Measurements from ENCODE around the gene CFAP157. TPM values are rescaled to one million over a fixed set of nuclear protein-coding genes. Genes with fewer than 3 reads are reported as not detected.

The CFAP157 gene
- total RNA-seq, 1 donor from 2014 or later, result 0.85 TPM

GRCh38 chr9:127717766-127718165, 11.0 kb downstream of the CFAP157 start:
- H3K4me1 Mint-ChIP-seq (ENCODE audit: unreplicated experiment), result peaks cover 6% of the 10 kb centered on the region
- no peak for TF ChIP-seq CTCF (IDR thresholded peaks at IDR 0.05; ENCODE audit: unreplicated experiment)
- H3K36me3 Mint-ChIP-seq (ENCODE audit: low read depth, unreplicated experiment), result no peaks in the 10 kb centered on the region

GRCh38 chr9:127720031-127720864, 13.5 kb downstream of the CFAP157 start:
- H3K9me3 Mint-ChIP-seq (ENCODE audit: unreplicated experiment), result no peaks in the 10 kb centered on the region
- no peak overlapping the region for H3K27ac Mint-ChIP-seq (ENCODE audit: unreplicated experiment)
- no peak overlapping the region for H3K4me3 Mint-ChIP-seq (ENCODE audit: unreplicated experiment)
- peaks cover 16% of the 10 kb centered on the region for H3K4me1 Mint-ChIP-seq (ENCODE audit: unreplicated experiment)
- no peaks in the 10 kb centered on the region for H3K36me3 Mint-ChIP-seq (ENCODE audit: low read depth, unreplicated experiment)
- TF ChIP-seq CTCF (IDR thresholded peaks at IDR 0.05; ENCODE audit: unreplicated experiment), result no peak
- DNase-seq (ENCODE audit: low spot score), result no peak
- peaks cover 9% of the 10 kb centered on the region for H3K27me3 Mint-ChIP-seq (ENCODE audit: unreplicated experiment)

More at GRCh38 chr9:127717766-127718165, 11.0 kb downstream of the CFAP157 start:
- Mint-ChIP-seq H3K27me3 (ENCODE audit: unreplicated experiment) (peaks cover 11% of the 10 kb centered on the region), H3K4me3 (ENCODE audit: unreplicated experiment) (no peak overlapping the region), H3K27ac (ENCODE audit: unreplicated experiment) (no peak overlapping the region), H3K9me3 (ENCODE audit: unreplicated experiment) (no peaks in the 10 kb centered on the region)
- DNase-seq (ENCODE audit: low spot score), result no peak

GRCh38 chr9:127720865-127721227, 14.1 kb downstream of the CFAP157 start:
- no peak for TF ChIP-seq CTCF (IDR thresholded peaks at IDR 0.05; ENCODE audit: unreplicated experiment)
- H3K4me3 Mint-ChIP-seq (ENCODE audit: unreplicated experiment), result no peak overlapping the region
- no peak for DNase-seq (ENCODE audit: low spot score)
- no peaks in the 10 kb centered on the region for H3K36me3 Mint-ChIP-seq (ENCODE audit: low read depth, unreplicated experiment)
- H3K9me3 Mint-ChIP-seq (ENCODE audit: unreplicated experiment), result no peaks in the 10 kb centered on the region
- H3K27ac Mint-ChIP-seq (ENCODE audit: unreplicated experiment), result no peak overlapping the region
- H3K27me3 Mint-ChIP-seq (ENCODE audit: unreplicated experiment), result peaks cover 9% of the 10 kb centered on the region
- peaks cover 16% of the 10 kb centered on the region for H3K4me1 Mint-ChIP-seq (ENCODE audit: unreplicated experiment)

DNA sequence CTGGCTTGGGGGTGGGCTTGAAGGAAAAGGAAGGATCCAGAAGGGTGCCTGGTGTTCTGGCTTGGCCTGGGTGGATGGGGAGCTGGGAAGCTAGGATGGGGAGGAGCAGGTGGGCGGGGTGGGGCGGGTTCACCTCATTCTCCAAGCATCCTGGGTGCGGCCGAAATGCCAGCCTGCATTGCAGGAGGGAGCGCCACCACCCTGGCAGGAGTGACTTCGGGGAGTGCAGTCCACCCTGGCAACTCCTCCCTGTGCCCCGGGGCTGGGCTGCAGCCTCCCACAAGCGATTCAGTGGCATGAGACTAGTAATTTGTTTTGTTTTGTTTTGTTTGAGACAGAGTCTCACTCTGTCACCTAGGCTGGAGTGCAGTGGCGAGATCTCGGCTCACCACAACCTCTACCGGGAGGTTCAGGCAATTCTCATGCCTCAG, 14.6 kb downstream of the CFAP157 start:
- no peak for DNase-seq (ENCODE audit: low spot score)
- Mint-ChIP-seq H3K36me3 (ENCODE audit: low read depth, unreplicated experiment) (no peaks in the 10 kb centered on the region), H3K9me3 (ENCODE audit: unreplicated experiment) (no peaks in the 10 kb centered on the region)

More for the DNA sequence above, 14.6 kb downstream of the CFAP157 start:
- TF ChIP-seq CTCF (IDR thresholded peaks at IDR 0.05; ENCODE audit: unreplicated experiment), result no peak
- no peak overlapping the region for H3K27ac Mint-ChIP-seq (ENCODE audit: unreplicated experiment)
- peaks cover 16% of the 10 kb centered on the region for H3K4me1 Mint-ChIP-seq (ENCODE audit: unreplicated experiment)
- H3K27me3 Mint-ChIP-seq (ENCODE audit: unreplicated experiment), result peaks cover 9% of the 10 kb centered on the region
- H3K4me3 Mint-ChIP-seq (ENCODE audit: unreplicated experiment), result no peak overlapping the region

Measured in endothelial cell (in vitro differentiated cells).